ENCODE data around the gene ST3GAL5. TPM values are rescaled to one million over a fixed set of nuclear protein-coding genes. Genes with fewer than 3 reads are reported as not detected.

Gene ST3GAL5
- total RNA-seq, result 10 to 100 TPM in 4 of 5 donors, 1 to 10 TPM in 1; 7.6 to 84.2 (median 27.8) TPM
- polyA plus RNA-seq, result 10 to 100 TPM in 1 of 3 donors, 1 to 10 TPM in 2; 4.1 to 10.4 (median 5.2) TPM
- long read RNA-seq, donor 1, full-length matches to known transcripts, result 3 of 3 reads
- long read RNA-seq, donor 1, partial matches to known transcripts, result 0 of 3 reads
- long read RNA-seq, donor 1, other reads (novel, unspliced or antisense), result 0 of 3 reads
- long read RNA-seq, donor 2, full-length matches to known transcripts, result 1 of 1 reads
- long read RNA-seq, donor 2, partial matches to known transcripts, result 0 of 1 reads
- long read RNA-seq, donor 2, other reads (novel, unspliced or antisense), result 0 of 1 reads
- long read RNA-seq, donor 3, partial matches to known transcripts, result 0 of 1 reads
- long read RNA-seq, donor 3, other reads (novel, unspliced or antisense), result 0 of 1 reads
- long read RNA-seq, donor 4, result 0 reads
- long read RNA-seq, donor 5, full-length matches to known transcripts, result 3 of 3 reads
- long read RNA-seq, donor 5, partial matches to known transcripts, result 0 of 3 reads
- long read RNA-seq, donor 5, other reads (novel, unspliced or antisense), result 0 of 3 reads
- long read RNA-seq, donor 6, result 0 reads
- long read RNA-seq, donor 7, full-length matches to known transcripts, result 5 of 5 reads
- long read RNA-seq, donor 7, partial matches to known transcripts, result 0 of 5 reads
- long read RNA-seq, donor 7, other reads (novel, unspliced or antisense), result 0 of 5 reads
- long read RNA-seq, donor 8, result 0 reads
- long read RNA-seq, donor 9, result 0 reads
- long read RNA-seq, donor 10, result 0 reads

- peak; percentile 88 to 96 for DNase-seq
- TF ChIP-seq POLR2AphosphoS5 (IDR thresholded peaks at IDR 0.05), result peak; percentile 19 to 58 (median 40)
- TF ChIP-seq CTCF (IDR thresholded peaks at IDR 0.05), result peak in 5 of 7 experiments; percentile 26 to 68 (median 43)
- no peak for TF ChIP-seq EP300 (IDR thresholded peaks at IDR 0.05)
- TF ChIP-seq POLR2A (IDR thresholded peaks at IDR 0.05), result no peak
- Histone ChIP-seq H3K27me3 (no peaks in the 10 kb centered on the region), H3K4me1 (peaks cover 32 to 67% (median 46%) of the 10 kb centered on the region in 4 donors), H3K4me3 (peak within 1 kb of the TSS; percentile 82 to 89 (median 88)), H3K9me3 (no peaks in the 10 kb centered on the region), H3K36me3 (no peaks in the 10 kb centered on the region), H3K27ac (peak within 1 kb of the TSS; percentile 47 to 94 (median 90))
- WGBS, 5 donors, result 0 to 1% (median 1%) methylated on average over 19 to 94 of the region's 94 CpGs
- intact Hi-C loops (cut with DNase I; ENCODE audit: low total_unique reads), result loop anchor here (5.0 to 10.0 kb wide), 2 partner anchors 146 to 188 kb away; no protein-coding TSS in a partner anchor
These were observed at the start of gene ST3GAL5 for GRCh38 chr2:85888684-85889626. ST3GAL5 (minus strand) TSS chr2:85888990; CDS start chr2:85888905, 85 bp downstream.

- no peak for DNase-seq
- no peak for TF ChIP-seq CTCF (IDR thresholded peaks at IDR 0.05)
- no peak for TF ChIP-seq POLR2AphosphoS5 (IDR thresholded peaks at IDR 0.05)
- no peak for TF ChIP-seq EP300 (IDR thresholded peaks at IDR 0.05)
- TF ChIP-seq POLR2A (IDR thresholded peaks at IDR 0.05), result no peak
- Histone ChIP-seq H3K36me3 (no peaks in the 10 kb centered on the region), H3K27ac (no peak overlapping the region), H3K9me3 (peaks cover 0 to 19% (median 13%) of the 10 kb centered on the region in 4 donors), H3K4me3 (no peak overlapping the region), H3K4me1 (peaks cover 0 to 7% (median 3%) of the 10 kb centered on the region in 4 donors), H3K27me3 (no peaks in the 10 kb centered on the region)
- intact Hi-C loops (cut with DNase I; ENCODE audit: low total_unique reads), result no loop called here
- WGBS, 5 donors, result 70 to 93% (median 81%) methylated on average over 2 of the region's 2 CpGs
These were observed 49.7 kb upstream of the ST3GAL5 start for GRCh38 chr2:85938456-85938855.

- no peaks in the 10 kb centered on the region for H3K36me3 ChIP-seq
These were observed 48.3 kb upstream of the ST3GAL5 start for GRCh38 chr2:85937069-85937439.

More at GRCh38 chr2:85937069-85937439, 48.3 kb upstream of the ST3GAL5 start:
- no peak for TF ChIP-seq POLR2AphosphoS5 (IDR thresholded peaks at IDR 0.05)
- no peak for TF ChIP-seq EP300 (IDR thresholded peaks at IDR 0.05)
- TF ChIP-seq POLR2A (IDR thresholded peaks at IDR 0.05), result no peak
- no peak for TF ChIP-seq CTCF (IDR thresholded peaks at IDR 0.05)
- no peak overlapping the region for H3K27ac ChIP-seq
- H3K4me1 ChIP-seq, result peaks cover 0 to 7% (median 3%) of the 10 kb centered on the region in 4 donors
- no peak for DNase-seq
- intact Hi-C loops (cut with DNase I; ENCODE audit: low total_unique reads), result no loop called here
- H3K27me3 ChIP-seq, result no peaks in the 10 kb centered on the region
- 84 to 92% (median 88%) methylated on average over 5 of the region's 5 CpGs for WGBS, 5 donors
- H3K9me3 ChIP-seq, result peaks cover 0 to 8% (median 5%) of the 10 kb centered on the region in 4 donors
- no peak overlapping the region for H3K4me3 ChIP-seq
